GM23338 (cell line): Measurements from ENCODE around the gene ETV6. TPM values are rescaled to one million over a fixed set of nuclear protein-coding genes. Genes with fewer than 3 reads are reported as not detected.

Source experiments
- ATAC-seq: fragments of 200-7000 bp; cut with Tn5 transposase; 3 replicates; pipeline ENCODE4 v1.9.1; 2020
- DNase-seq: peaks from one replicate; pipeline ENCODE4 v3.0.0-alpha.2; 2015; ENCODE audit warnings: low spot score
- H2AFZ ChIP-seq: fragments of 200-600 bp; sonication (generic); 2 replicates; pipeline ENCODE4 v1.8.0; 2016; ENCODE audit warnings: antibody characterized with exemption, mild to moderate bottlenecking, moderate library complexity
- H3F3A ChIP-seq: fragments of 200-600 bp; sonication (generic); replicated peaks from 2 replicates; pipeline ENCODE4 v1.8.0; 2017; ENCODE audit warnings: antibody characterized with exemption, mixed run types, low read depth
- H3K27ac ChIP-seq: fragments of 200-600 bp; sonication (generic); 2 replicates; pipeline ENCODE4 v1.6.1; 2016; ENCODE audit warnings: low read depth
- H3K27me3 ChIP-seq: fragments of 200-600 bp; sonication (generic); 2 replicates; pipeline ENCODE4 v1.8.0; 2016; ENCODE audit warnings: mild to moderate bottlenecking, mixed run types, moderate library complexity; ENCODE audit not compliant: insufficient read depth
- H3K36me3 ChIP-seq: fragments of 200-600 bp; sonication (generic); 2 replicates; pipeline ENCODE4 v1.8.0; 2016; ENCODE audit warnings: mild to moderate bottlenecking; ENCODE audit not compliant: insufficient read depth
- H3K4me1 ChIP-seq: fragments of 200-600 bp; sonication (generic); 2 replicates; pipeline ENCODE4 v1.8.0; 2016; ENCODE audit warnings: mild to moderate bottlenecking, moderate library complexity; ENCODE audit not compliant: insufficient read depth
- H3K4me2 ChIP-seq: fragments of 200-600 bp; sonication (generic); 2 replicates; pipeline ENCODE4 v1.7.1; 2017; ENCODE audit warnings: mixed run types
- H3K4me3 ChIP-seq: fragments of 200-600 bp; sonication (generic); 2 replicates; pipeline ENCODE4 v1.6.1; 2016; ENCODE audit warnings: mixed run types
- H3K79me2 ChIP-seq: fragments of 200-600 bp; sonication (generic); replicated peaks from 2 replicates; pipeline ENCODE4 v1.8.0; 2017; ENCODE audit warnings: mild to moderate bottlenecking; ENCODE audit not compliant: insufficient read depth
- H3K9me2 ChIP-seq: fragments of 200-600 bp; sonication (generic); 2 replicates; pipeline ENCODE4 v1.8.0; 2017; ENCODE audit not compliant: insufficient read depth
- H4K20me1 ChIP-seq: fragments of 200-600 bp; sonication (generic); replicated peaks from 2 replicates; pipeline ENCODE4 v1.8.0; 2017; ENCODE audit warnings: mild to moderate bottlenecking; ENCODE audit not compliant: insufficient read depth
- H3K27ac Mint-ChIP-seq: 2 replicates; pipeline ENCODE4 v1.8.0; 2020; ENCODE audit warnings: inconsistent platforms, mild to moderate bottlenecking, moderate library complexity, mixed read lengths
- H3K27me3 Mint-ChIP-seq: 3 replicates; pipeline ENCODE4 v1.8.0; 2022; ENCODE audit warnings: low read depth, mild to moderate bottlenecking, moderate library complexity, mixed read lengths, inconsistent platforms; ENCODE audit not compliant: insufficient read depth, poor library complexity
- H3K36me3 Mint-ChIP-seq: 3 replicates; pipeline ENCODE4 v1.8.0; 2021; ENCODE audit warnings: low read depth, mild to moderate bottlenecking, inconsistent platforms, moderate library complexity, mixed read lengths
- H3K4me1 Mint-ChIP-seq: 3 replicates; pipeline ENCODE4 v1.8.0; 2020; ENCODE audit warnings: mild to moderate bottlenecking, inconsistent platforms, mixed read lengths
- H3K4me3 Mint-ChIP-seq: 3 replicates; pipeline ENCODE4 v1.8.0; 2021; ENCODE audit warnings: moderate library complexity, mild to moderate bottlenecking, inconsistent platforms, mixed read lengths
- H3K9me3 Mint-ChIP-seq: 3 replicates; pipeline ENCODE4 v1.8.0; 2020; ENCODE audit warnings: moderate library complexity, mild to moderate bottlenecking, inconsistent platforms, mixed read lengths
- CREB1 ChIP-seq: fragments of 250-450 bp; sonication (Bioruptor Pico); IDR thresholded peaks from 2 replicates; pipeline ENCODE4 v1.5.0; 2020; ENCODE audit warnings: low read depth, mild to moderate bottlenecking, moderate library complexity
- EZH2 ChIP-seq: fragments of 200-600 bp; sonication (generic); IDR thresholded peaks from one replicate; pipeline ENCODE4 v1.8.0; 2017; ENCODE audit warnings: antibody characterized with exemption, mild to moderate bottlenecking, low read depth; ENCODE audit not compliant: unreplicated experiment
- EZH2phosphoT487 ChIP-seq: fragments of 200-600 bp; sonication (generic); IDR thresholded peaks from one replicate; pipeline ENCODE4 v1.8.1; 2018; ENCODE audit warnings: antibody characterized with exemption; ENCODE audit not compliant: unreplicated experiment
- JUNB ChIP-seq: IDR thresholded peaks from one replicate; pipeline ENCODE4 v1.6.1; 2016; ENCODE audit warnings: antibody characterized with exemption; ENCODE audit not compliant: unreplicated experiment
- NANOG ChIP-seq: IDR thresholded peaks from 2 replicates; pipeline ENCODE4 v1.6.1; 2016; ENCODE audit warnings: antibody characterized with exemption, borderline replicate concordance
- POLR2AphosphoS5 ChIP-seq: IDR thresholded peaks from 2 replicates; pipeline ENCODE4 v1.6.1; 2016; ENCODE audit warnings: antibody characterized with exemption, low read depth
- STAT1 ChIP-seq: IDR thresholded peaks from one replicate; pipeline ENCODE4 v1.6.1; 2016; ENCODE audit warnings: antibody characterized with exemption; ENCODE audit not compliant: unreplicated experiment
- ZNF114 ChIP-seq: fragments of 250-450 bp; sonication (Bioruptor Pico); IDR thresholded peaks from 2 replicates; pipeline ENCODE4 v1.5.0; 2020; ENCODE audit warnings: mild to moderate bottlenecking, moderate library complexity
- ZNF331 ChIP-seq: fragments of 250-450 bp; sonication (Bioruptor Pico); IDR thresholded peaks from 2 replicates; pipeline ENCODE4 v1.5.0; 2020; ENCODE audit warnings: low read depth, mild to moderate bottlenecking, moderate library complexity
- ZNF462 ChIP-seq: fragments of 250-450 bp; sonication (Bioruptor Pico); IDR thresholded peaks from 2 replicates; pipeline ENCODE4 v1.5.0; 2020; ENCODE audit warnings: mild to moderate bottlenecking, moderate library complexity
- polyA plus RNA-seq: library from polyadenylated mRNA; unstranded; fragments of >200 nt; fragmentation: Nextera tagmentation; extraction: Ambion mirVana; gene quantifications from 2 replicates; pipeline ENCODE4 v1.2.1, GENCODE V29; 2016
- total RNA-seq: library from RNA; depleted of rRNA; stranded (reverse); fragments of >200 nt; shearing (Covaris generic); gene quantifications from 2 replicates; pipeline ENCODE4 v1.2.3, GENCODE V29; 2014
- TF ChIP-seq, protein P1 (sequence below): IDR thresholded peaks from one replicate; pipeline ENCODE4 v1.6.1; 2018; ENCODE audit warnings: antibody characterized with exemption; ENCODE audit not compliant: unreplicated experiment
- TF ChIP-seq, protein P2 (sequence below): IDR thresholded peaks from 2 replicates; pipeline ENCODE4 v1.6.1; 2016; ENCODE audit warnings: antibody characterized with exemption
- TF ChIP-seq, protein P3 (sequence below), 2 experiments: fragments of 200-600 bp in 1 of 2; sonication (generic) in 1 of 2; conservative IDR thresholded peaks; 2 replicates each; pipeline versions ENCODE4 v1.5.1 to v1.6.1; 2016 to 2017; ENCODE audit warnings: antibody characterized with exemption in 2 of 2, low read depth in 2 of 2, mild to moderate bottlenecking in 2 of 2, moderate library complexity in 1 of 2

The ETV6 gene
- total and polyA plus RNA-seq, 2 experiments from 2014 or later: 7.5 to 15.1 TPM

DNA sequence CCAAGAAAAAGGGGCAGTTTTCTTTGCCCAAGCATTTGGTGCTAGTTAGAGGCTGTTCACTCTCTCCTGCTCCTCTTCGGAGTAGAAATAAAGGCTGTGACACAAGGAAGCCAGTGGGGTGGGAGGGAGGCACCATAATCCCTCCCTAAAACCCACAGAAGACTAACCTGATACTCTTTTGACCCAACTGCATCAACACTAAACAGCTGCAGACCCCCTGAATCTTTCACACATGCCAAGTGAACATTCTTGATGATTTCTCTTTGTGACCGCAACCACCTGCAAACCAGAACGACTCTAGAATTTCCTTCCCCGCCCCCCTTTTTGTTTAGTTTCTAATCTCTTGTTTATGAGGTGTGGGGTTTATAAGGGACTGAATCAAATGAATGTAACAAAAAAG is 245.4 kb downstream of the ETV6 start:
- H3K27me3 Mint-ChIP-seq: peaks cover 5% of the 10 kb centered on the region
- Histone ChIP-seq H3K27ac (no peak overlapping the region), H3F3A (no peaks in the 10 kb centered on the region), H2AFZ (no peak overlapping the region), H3K4me3 (no peak overlapping the region), H4K20me1 (no peaks in the 10 kb centered on the region), H3K9me2 (peaks cover 6% of the 10 kb centered on the region; the same call in 1 of the 2 replicates), H3K27me3 (no peaks in the 10 kb centered on the region), H3K4me1 (0 out of 2 replicates have a peak, but pooled peaks cover 3% of the 10 kb centered on the region), H3K79me2 (no peaks in the 10 kb centered on the region), H3K4me2 (no peak overlapping the region), H3K36me3 (no peaks in the 10 kb centered on the region; the same call in 1 of the 2 replicates)
- no peak for TF ChIP-seq ZNF462 (CRISPR knock-in tag)
- TF ChIP-seq ZNF331: no peak
- no peak for TF ChIP-seq STAT1
- TF ChIP-seq JUNB: no peak
- TF ChIP-seq, protein P1, sequence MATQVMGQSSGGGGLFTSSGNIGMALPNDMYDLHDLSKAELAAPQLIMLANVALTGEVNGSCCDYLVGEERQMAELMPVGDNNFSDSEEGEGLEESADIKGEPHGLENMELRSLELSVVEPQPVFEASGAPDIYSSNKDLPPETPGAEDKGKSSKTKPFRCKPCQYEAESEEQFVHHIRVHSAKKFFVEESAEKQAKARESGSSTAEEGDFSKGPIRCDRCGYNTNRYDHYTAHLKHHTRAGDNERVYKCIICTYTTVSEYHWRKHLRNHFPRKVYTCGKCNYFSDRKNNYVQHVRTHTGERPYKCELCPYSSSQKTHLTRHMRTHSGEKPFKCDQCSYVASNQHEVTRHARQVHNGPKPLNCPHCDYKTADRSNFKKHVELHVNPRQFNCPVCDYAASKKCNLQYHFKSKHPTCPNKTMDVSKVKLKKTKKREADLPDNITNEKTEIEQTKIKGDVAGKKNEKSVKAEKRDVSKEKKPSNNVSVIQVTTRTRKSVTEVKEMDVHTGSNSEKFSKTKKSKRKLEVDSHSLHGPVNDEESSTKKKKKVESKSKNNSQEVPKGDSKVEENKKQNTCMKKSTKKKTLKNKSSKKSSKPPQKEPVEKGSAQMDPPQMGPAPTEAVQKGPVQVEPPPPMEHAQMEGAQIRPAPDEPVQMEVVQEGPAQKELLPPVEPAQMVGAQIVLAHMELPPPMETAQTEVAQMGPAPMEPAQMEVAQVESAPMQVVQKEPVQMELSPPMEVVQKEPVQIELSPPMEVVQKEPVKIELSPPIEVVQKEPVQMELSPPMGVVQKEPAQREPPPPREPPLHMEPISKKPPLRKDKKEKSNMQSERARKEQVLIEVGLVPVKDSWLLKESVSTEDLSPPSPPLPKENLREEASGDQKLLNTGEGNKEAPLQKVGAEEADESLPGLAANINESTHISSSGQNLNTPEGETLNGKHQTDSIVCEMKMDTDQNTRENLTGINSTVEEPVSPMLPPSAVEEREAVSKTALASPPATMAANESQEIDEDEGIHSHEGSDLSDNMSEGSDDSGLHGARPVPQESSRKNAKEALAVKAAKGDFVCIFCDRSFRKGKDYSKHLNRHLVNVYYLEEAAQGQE: no peak
- TF ChIP-seq EZH2: no peak
- no peak for TF ChIP-seq CREB1
- TF ChIP-seq NANOG: no peak
- TF ChIP-seq, protein P2, sequence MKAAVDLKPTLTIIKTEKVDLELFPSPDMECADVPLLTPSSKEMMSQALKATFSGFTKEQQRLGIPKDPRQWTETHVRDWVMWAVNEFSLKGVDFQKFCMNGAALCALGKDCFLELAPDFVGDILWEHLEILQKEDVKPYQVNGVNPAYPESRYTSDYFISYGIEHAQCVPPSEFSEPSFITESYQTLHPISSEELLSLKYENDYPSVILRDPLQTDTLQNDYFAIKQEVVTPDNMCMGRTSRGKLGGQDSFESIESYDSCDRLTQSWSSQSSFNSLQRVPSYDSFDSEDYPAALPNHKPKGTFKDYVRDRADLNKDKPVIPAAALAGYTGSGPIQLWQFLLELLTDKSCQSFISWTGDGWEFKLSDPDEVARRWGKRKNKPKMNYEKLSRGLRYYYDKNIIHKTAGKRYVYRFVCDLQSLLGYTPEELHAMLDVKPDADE: no peak
- no peak for TF ChIP-seq EZH2phosphoT487
- no peak for TF ChIP-seq ZNF114 (CRISPR knock-in tag)
- TF ChIP-seq, protein P3, sequence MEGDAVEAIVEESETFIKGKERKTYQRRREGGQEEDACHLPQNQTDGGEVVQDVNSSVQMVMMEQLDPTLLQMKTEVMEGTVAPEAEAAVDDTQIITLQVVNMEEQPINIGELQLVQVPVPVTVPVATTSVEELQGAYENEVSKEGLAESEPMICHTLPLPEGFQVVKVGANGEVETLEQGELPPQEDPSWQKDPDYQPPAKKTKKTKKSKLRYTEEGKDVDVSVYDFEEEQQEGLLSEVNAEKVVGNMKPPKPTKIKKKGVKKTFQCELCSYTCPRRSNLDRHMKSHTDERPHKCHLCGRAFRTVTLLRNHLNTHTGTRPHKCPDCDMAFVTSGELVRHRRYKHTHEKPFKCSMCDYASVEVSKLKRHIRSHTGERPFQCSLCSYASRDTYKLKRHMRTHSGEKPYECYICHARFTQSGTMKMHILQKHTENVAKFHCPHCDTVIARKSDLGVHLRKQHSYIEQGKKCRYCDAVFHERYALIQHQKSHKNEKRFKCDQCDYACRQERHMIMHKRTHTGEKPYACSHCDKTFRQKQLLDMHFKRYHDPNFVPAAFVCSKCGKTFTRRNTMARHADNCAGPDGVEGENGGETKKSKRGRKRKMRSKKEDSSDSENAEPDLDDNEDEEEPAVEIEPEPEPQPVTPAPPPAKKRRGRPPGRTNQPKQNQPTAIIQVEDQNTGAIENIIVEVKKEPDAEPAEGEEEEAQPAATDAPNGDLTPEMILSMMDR (conservative IDR thresholded peaks at IDR 0.05; ENCODE audit: low read depth in 2 of 2): no peak
- no peak for TF ChIP-seq POLR2AphosphoS5
- no peak overlapping the region for H3K27ac Mint-ChIP-seq
- DNase-seq (no peak), ATAC-seq (no peak)
- peaks cover 3% of the 10 kb centered on the region; the same call in 2 of the 3 replicates for H3K36me3 Mint-ChIP-seq
- H3K4me3 Mint-ChIP-seq: no peak overlapping the region
- H3K9me3 Mint-ChIP-seq: no peaks in the 10 kb centered on the region
- peaks cover 11% of the 10 kb centered on the region for H3K4me1 Mint-ChIP-seq
